SK-N-SH (cell line): ENCODE results near the gene CRK. TPM values are rescaled to one million over a fixed set of nuclear protein-coding genes. Genes with fewer than 3 reads are reported as not detected.

ENCODE experiments used
- CTCF ChIA-PET: fragments of 300-600, 350-600 bp; formaldehyde crosslinking; extraction: SDS; loops from one replicate; lab custom pipeline; 2021; lab: Yijun Ruan, JAX
- POLR2A ChIA-PET: fragments of 350-600 bp; sonication (Branson Sonifier 250); formaldehyde crosslinking; extraction: SDS; loops from one replicate; lab custom pipeline; 2020; ENCODE audit warnings: antibody characterized with exemption, inconsistent platforms; lab: Yijun Ruan, JAX
- DNase-seq: peaks from one replicate; pipeline ENCODE4 v3.0.0; 2012
- H2AFZ ChIP-seq: fragments of 200-600 bp; sonication (generic); 2 replicates; pipeline ENCODE4 v1.8.1; 2016; ENCODE audit warnings: antibody characterized with exemption, mild to moderate bottlenecking, low read depth
- H3F3A ChIP-seq: fragments of 200-600 bp; sonication (generic); replicated peaks from 2 replicates; pipeline ENCODE3; 2016; ENCODE audit warnings: antibody characterized with exemption, mild to moderate bottlenecking; ENCODE audit not compliant: insufficient read depth
- H3K27ac ChIP-seq, 2 experiments: fragments of 200-500 bp in 1 of 2; fragments of 200-600 bp in 1 of 2; sonication (Bioruptor generic) in 1 of 2; sonication (generic), shearing (Covaris generic) in 1 of 2; 2 replicates each; pipeline versions ENCODE4 v1.5.1 to v1.6.1; 2014 to 2016; ENCODE audit warnings: low read depth in 2 of 2, inconsistent platforms in 1 of 2, low read length in 1 of 2, mild to moderate bottlenecking in 1 of 2, mixed read lengths in 1 of 2
- H3K27me3 ChIP-seq: fragments of 200-600 bp; sonication (generic), shearing (Covaris generic); 2 replicates; pipeline ENCODE4 v1.6.1; 2016; ENCODE audit warnings: mixed run types; ENCODE audit not compliant: insufficient read depth
- H3K36me3 ChIP-seq, 2 experiments: fragments of 200-500 bp in 1 of 2; fragments of 200-600 bp in 1 of 2; sonication (Bioruptor generic) in 1 of 2; sonication (generic) in 1 of 2; replicated peaks in 1 of 2; 2 replicates each; pipeline versions ENCODE3 to v1.5.1; 2014 to 2016; ENCODE audit warnings: low read length in 1 of 2, mild to moderate bottlenecking in 1 of 2; ENCODE audit not compliant: insufficient read depth in 2 of 2, control insufficient read depth in 1 of 2
- H3K4me1 ChIP-seq, 2 experiments: fragments of 200-500 bp in 1 of 2; fragments of 200-600 bp in 1 of 2; sonication (Bioruptor generic) in 1 of 2; sonication (generic), shearing (Covaris generic) in 1 of 2; 2 replicates each; pipeline versions ENCODE4 v1.5.1 to v1.6.1; 2014 to 2016; ENCODE audit warnings: low read depth in 1 of 2, low read length in 1 of 2, mixed run types in 1 of 2; ENCODE audit not compliant: insufficient read depth in 2 of 2, control insufficient read depth in 1 of 2
- H3K4me2 ChIP-seq: fragments of 200-600 bp; sonication (generic), shearing (Covaris generic); 2 replicates; pipeline ENCODE4 v1.6.1; 2017; ENCODE audit warnings: mixed run types
- H3K4me3 ChIP-seq, 2 experiments: fragments of 200-500 bp in 1 of 2; fragments of 200-600 bp in 1 of 2; sonication (Bioruptor generic) in 1 of 2; sonication (generic), shearing (Covaris generic) in 1 of 2; 2 replicates each; pipeline versions ENCODE4 v1.5.1 to v1.8.1; 2014 to 2016; ENCODE audit warnings: low read depth in 2 of 2, inconsistent platforms in 1 of 2, low read length in 1 of 2, mild to moderate bottlenecking in 1 of 2, mixed read lengths in 1 of 2, moderate library complexity in 1 of 2
- H3K79me2 ChIP-seq: fragments of 200-600 bp; sonication (generic); 2 replicates; pipeline ENCODE4 v1.8.1; 2017; ENCODE audit warnings: mild to moderate bottlenecking; ENCODE audit not compliant: insufficient read depth
- H3K9ac ChIP-seq: fragments of 200-600 bp; sonication (generic); 2 replicates; pipeline ENCODE4 v1.6.1; 2017; ENCODE audit warnings: mixed run types
- H3K9me2 ChIP-seq: fragments of 200-600 bp; sonication (generic); 2 replicates; pipeline ENCODE4 v1.6.1; 2017; ENCODE audit warnings: mixed run types
- H3K9me3 ChIP-seq: fragments of 200-600 bp; sonication (generic); 2 replicates; pipeline ENCODE4 v1.6.1; 2017; ENCODE audit warnings: mixed run types, mild to moderate bottlenecking, moderate library complexity
- H4K20me1 ChIP-seq: fragments of 200-600 bp; sonication (generic); 2 replicates; pipeline ENCODE4 v1.6.1; 2017; ENCODE audit warnings: mild to moderate bottlenecking, mixed run types; ENCODE audit not compliant: insufficient read depth
- CHD2 ChIP-seq: fragments of 150-350 bp; IDR thresholded peaks from 2 replicates; pipeline ENCODE4 v1.6.1; 2018; ENCODE audit warnings: low read length; ENCODE audit not compliant: partially characterized antibody
- CTCF ChIP-seq: fragments of 200-600 bp; sonication (generic); IDR thresholded peaks from 2 replicates; pipeline ENCODE4 v1.6.1; 2017; ENCODE audit warnings: antibody characterized with exemption, mild to moderate bottlenecking, moderate library complexity
- FOXJ3 ChIP-seq: sonication (generic); formaldehyde crosslinking; IDR thresholded peaks from 2 replicates; pipeline ENCODE4 v1.5.1; 2020; ENCODE audit warnings: mild to moderate bottlenecking, missing genetic modification reagents
- FOXM1 ChIP-seq: IDR thresholded peaks from 2 replicates; pipeline ENCODE4 v1.4.0; 2012; ENCODE audit warnings: low read depth, mild to moderate bottlenecking
- GABPA ChIP-seq: IDR thresholded peaks from 2 replicates; pipeline ENCODE4 v1.4.0; 2012; ENCODE audit warnings: low read depth, mild to moderate bottlenecking
- IRF3 ChIP-seq: fragments of 150-350 bp; IDR thresholded peaks from 2 replicates; pipeline ENCODE4 v1.6.1; 2016; ENCODE audit warnings: mild to moderate bottlenecking, low read depth, low read length
- JUND ChIP-seq: IDR thresholded peaks from 2 replicates; pipeline ENCODE4 v1.4.0; 2012
- MEF2A ChIP-seq: IDR thresholded peaks from 2 replicates; pipeline ENCODE4 v1.4.0; 2012; ENCODE audit warnings: low read depth, borderline replicate concordance
- NFIC ChIP-seq: IDR thresholded peaks from 2 replicates; pipeline ENCODE4 v1.4.0; 2012; ENCODE audit warnings: borderline replicate concordance
- NRF1 ChIP-seq: IDR thresholded peaks from 2 replicates; pipeline ENCODE4 v1.6.1; 2012; ENCODE audit warnings: low read depth, mild to moderate bottlenecking, low read length
- PBX3 ChIP-seq: IDR thresholded peaks from 2 replicates; pipeline ENCODE4; 2012
- RCOR1 ChIP-seq: fragments of 150-350 bp; IDR thresholded peaks from 2 replicates; pipeline ENCODE4 v1.6.1; 2017; ENCODE audit warnings: antibody characterized with exemption, low read length
- SMC3 ChIP-seq: IDR thresholded peaks from 2 replicates; pipeline ENCODE4 v1.6.1; 2012; ENCODE audit warnings: low read depth, low read length, improper control_type of control experiment
- TAF1 ChIP-seq: IDR thresholded peaks from 2 replicates; pipeline ENCODE4 v1.6.1; 2012; ENCODE audit warnings: low read depth, mild to moderate bottlenecking, low read length, moderate library complexity, borderline replicate concordance
- TCF12 ChIP-seq: IDR thresholded peaks from 2 replicates; pipeline ENCODE4 v1.4.0; 2012
- TEAD4 ChIP-seq: IDR thresholded peaks from 2 replicates; pipeline ENCODE4 v1.4.0; 2012; ENCODE audit warnings: mild to moderate bottlenecking, borderline replicate concordance; ENCODE audit not compliant: insufficient read depth
- USF2 ChIP-seq: fragments of 150-350 bp; IDR thresholded peaks from 2 replicates; pipeline ENCODE4 v1.6.1; 2017; ENCODE audit warnings: antibody characterized with exemption, low read length, low read depth, borderline replicate concordance
- YY1 ChIP-seq: IDR thresholded peaks from 2 replicates; pipeline ENCODE4 v1.4.0; 2012; ENCODE audit warnings: low read depth, mild to moderate bottlenecking
- ZBTB33 ChIP-seq: IDR thresholded peaks from 2 replicates; pipeline ENCODE4 v1.4.0; 2012; ENCODE audit warnings: low read depth, borderline replicate concordance
- WGBS: methylation state at CpG from one replicate; pipeline ENCODE4 v1.1.6; 2017; ENCODE audit warnings: low lambda C conversion rate; 5-methylcytosine and 5-hydroxymethylcytosine counted together
- polyA plus RNA-seq, 3 experiments: library from polyadenylated mRNA; depleted of rRNA; stranded (reverse); fragments of >200 nt; gene quantifications; 2 replicates each; pipeline ENCODE4 v1.2.3, GENCODE V29; 2012

Gene CRK
- polyA plus RNA-seq, 1 of the 3 experiments (the other 2 are of a cell fraction), result 50.7 TPM

- peaks cover 100% of the 10 kb centered on the region for H3K79me2 ChIP-seq
- no peak overlapping the region for H3K4me3 ChIP-seq
- no peak overlapping the region for H3K9ac ChIP-seq
- H3K9me3 ChIP-seq, result no peaks in the 10 kb centered on the region
- peaks cover 100% of the 10 kb centered on the region for H4K20me1 ChIP-seq
- no peak overlapping the region for H2AFZ ChIP-seq
- no peak for TF ChIP-seq FOXM1
- TF ChIP-seq SMC3, result no peak
- TF ChIP-seq ZBTB33, result no peak
- no peak for TF ChIP-seq GABPA
- no peak for TF ChIP-seq TAF1
- TF ChIP-seq YY1, result no peak
- no peak for TF ChIP-seq NFIC
- no peak for TF ChIP-seq MEF2A
- TF ChIP-seq TEAD4, result no peak
- no peak for TF ChIP-seq RCOR1
- TF ChIP-seq FOXJ3, result no peak
- TF ChIP-seq CTCF, result no peak
- TF ChIP-seq JUND, result no peak
- no peak for TF ChIP-seq PBX3
- no peak for TF ChIP-seq NRF1
- no peak for TF ChIP-seq TCF12
- TF ChIP-seq USF2, result no peak
- TF ChIP-seq CHD2, result no peak
- TF ChIP-seq IRF3, result no peak
- CTCF ChIA-PET, result interaction anchor here (0.6 to 1.8 kb wide), 5 partner anchors 8 to 56 kb away, joined by 3 to 7 read pairs (median 3); partner anchors contain the start of gene YWHAE
- H3K27ac ChIP-seq, result no peak overlapping the region
- H3K4me1 ChIP-seq, result peaks cover 0 to 11% of the 10 kb centered on the region in 2 experiments; a peak in 2 of 4 replicates
- H3K36me3 ChIP-seq, result peaks cover 2 to 17% of the 10 kb centered on the region in 2 experiments
- H3K9me2 ChIP-seq, result no peaks in the 10 kb centered on the region
- no peak overlapping the region for H3K4me2 ChIP-seq
- no peaks in the 10 kb centered on the region for H3K27me3 ChIP-seq
- DNase-seq, result no peak
- WGBS, result 97% methylated on average over 17 of the region's 17 CpGs
- peaks cover 49% of the 10 kb centered on the region for H3F3A ChIP-seq
- POLR2A ChIA-PET, result interaction anchor here (0.7 to 1.2 kb wide), 2 partner anchors 19 to 344 kb away, joined by 3 read pairs; no protein-coding TSS in a partner anchor
These were observed 84.0 kb downstream of the CRK start for GRCh38 chr17:1371893-1372590.
